ENCODE data around the gene AK6.

GRCh38 chr5:69416699-69417098 lies 47.4 kb upstream of the AK6 start:
- TF ChIP-seq TAF1 (IDR thresholded peaks at IDR 0.05; ENCODE audit: borderline replicate concordance, insufficient read depth, low read length) (no peak), REST (IDR thresholded peaks at IDR 0.05; ENCODE audit: insufficient read depth in 1 of 2, low read depth in 2 of 2, low read length in 2 of 2) (no peak)

All from PFSK-1 (cell line).